ENCODE results near the gene CCDC175. TPM values are rescaled to one million over a fixed set of nuclear protein-coding genes. Genes with fewer than 3 reads are reported as not detected.

Gene CCDC175
- total RNA-seq (2013; cell fraction: nucleolus; rRNA removed), result not detected in 2 replicates
- total RNA-seq (2014; rRNA removed) (not detected in 2 replicates), total RNA-seq (2014; rRNA removed; fragmentation: Illumina TruSeq; extraction: Trizol) (not detected in 2 replicates), total RNA-seq (2021) (not detected in 2 replicates), polyA plus RNA-seq (2011; rRNA removed) (not detected in 2 replicates), polyA plus RNA-seq (2014; fragmentation: Illumina TruSeq; extraction: Trizol) (not detected in 2 replicates), polyA plus RNA-seq (2014; fragmentation: Nextera tagmentation; extraction: Ambion mirVana) (not detected), polyA plus RNA-seq (2014; rRNA removed) (not detected in 2 replicates), polyA plus RNA-seq (2016; fragmentation: Nextera tagmentation; extraction: Ambion mirVana) (not detected), polyA minus RNA-seq (2011; rRNA and poly(A)+ RNA removed) (not detected in 2 replicates), Bru-seq, nascent RNA (not detected), BruChase-seq, experiment 1, labeled RNA remaining after a 6-hour chase (not detected), BruChase-seq, experiment 2, labeled RNA remaining after a 2-hour chase (not detected)
- polyA plus RNA-seq (2011; ENCODE audit: low read depth), result not detected
- polyA plus RNA-seq (2011; cell fraction: cytosol; rRNA removed), result not detected in 2 replicates
- not detected in 2 replicates for polyA plus RNA-seq (2011; cell fraction: nucleus; rRNA removed)
- polyA plus RNA-seq (2012), result not detected in 2 replicates
- polyA minus RNA-seq (2011; cell fraction: cytosol; rRNA and poly(A)+ RNA removed), result not detected in 2 replicates
- polyA minus RNA-seq (2011; cell fraction: nucleus; rRNA and poly(A)+ RNA removed), result not detected in 2 replicates
- long read RNA-seq, experiment 1, result 0 reads
- long read RNA-seq, experiment 2, partial matches to known transcripts, result 0 of 2 reads
- long read RNA-seq, experiment 2, other reads (novel, unspliced or antisense), result 2 of 2 reads

- POLR2A ChIA-PET, result no interaction called here
- RAD21 ChIA-PET (ENCODE audit: unreplicated experiment), result interaction anchor here (0.6 to 3.1 kb wide), 10 partner anchors 12 to 132 kb away, joined by 3 to 13 read pairs (median 4); partner anchors contain the start of genes JKAMP and L3HYPDH
- intact Hi-C loops (cut with micrococcal nuclease; ENCODE audit: unreplicated experiment), result loop anchor here (1.0 to 5.0 kb wide), 4 partner anchors 70 to 548 kb away; no protein-coding TSS in a partner anchor
- WGBS (ENCODE audit: insufficient coverage, insufficient replicate concordance, low lambda C conversion rate, missing lambda C conversion rate), result 9% methylated on average over 46 of the region's 46 CpGs
- Histone ChIP-seq H3K4me3 (peak within 1 kb of the TSS; percentile 52; the same call in 1 of the 2 replicates), H4K20me1 (ENCODE audit: control insufficient read depth, insufficient read depth) (no peaks in the 10 kb centered on the region), H3K27ac (ENCODE audit: control insufficient read depth, insufficient read depth) (no peak within 1 kb of the TSS), H3K4me1 (ENCODE audit: control insufficient read depth, insufficient read depth, low read length) (no peaks in the 10 kb centered on the region; the same call in 1 of the 2 replicates), H3K9me3 (replicated peaks; ENCODE audit: control insufficient read depth, insufficient read depth, low read length) (no peaks in the 10 kb centered on the region), H3K36me3 (ENCODE audit: control insufficient read depth in 2 of 2, insufficient read depth in 2 of 2, low read length in 1 of 2) (no peaks in the 10 kb centered on the region), H3K9ac (ENCODE audit: control insufficient read depth, insufficient read depth, low read length) (no peak within 1 kb of the TSS), H3K4me2 (ENCODE audit: control insufficient read depth, insufficient read depth) (peak within 1 kb of the TSS; percentile 93), H3K79me2 (ENCODE audit: control insufficient read depth, insufficient read depth, low read length) (no peaks in the 10 kb centered on the region), H3K27me3 (replicated peaks in 1 of 2; ENCODE audit: control insufficient read depth in 2 of 2, insufficient read depth in 2 of 2, low read length in 1 of 2) (peaks cover 0 to 5% of the 10 kb centered on the region in 2 experiments; a peak in 3 of 4 replicates), H2AFZ (ENCODE audit: control insufficient read depth, low read depth, low read length) (peak within 1 kb of the TSS; percentile 78)
- DNase-seq (ENCODE audit: low read depth, low spot score), result peak; percentile 7
- BruUV-seq (replicated peaks), result no TSS peak
- ATAC-seq, result peak; percentile 99
- SMC1A ChIA-PET (ENCODE audit: uncharacterized antibody, unreplicated experiment), result interaction anchor here (0.6 to 4.1 kb wide), 13 partner anchors 66 to 608 kb away, joined by 3 to 29 read pairs (median 3); no protein-coding TSS in a partner anchor
- FAIRE-seq, result no peak
- in situ Hi-C loops (cut with MboI), result loop anchor here (5.0 kb wide), 1 partner anchor 449 kb away; no protein-coding TSS in a partner anchor
- CTCF ChIA-PET, result interaction anchor here (0.6 to 8.7 kb wide), 34 partner anchors 8 to 1075 kb away, joined by 3 to 147 read pairs (median 4); partner anchors contain the start of genes JKAMP and L3HYPDH
- TF ChIP-seq SMAD1 (IDR thresholded peaks at IDR 0.05; ENCODE audit: low read depth, partially characterized antibody) (no peak), PAX8 (IDR thresholded peaks at IDR 0.05) (no peak), MLLT1 (IDR thresholded peaks at IDR 0.05) (no peak), FOXM1 (IDR thresholded peaks at IDR 0.05; ENCODE audit: low read depth, low read length) (0 out of 2 replicates have a peak, but pooled peaks have one; percentile 16), MXI1 (IDR thresholded peaks at IDR 0.05; ENCODE audit: low read depth, low read length) (no peak), JUNB (IDR thresholded peaks at IDR 0.05) (no peak), FOXK2 (IDR thresholded peaks at IDR 0.05) (no peak), YBX1 (IDR thresholded peaks at IDR 0.05) (no peak), PAX5 (IDR thresholded peaks at IDR 0.05; ENCODE audit: borderline replicate concordance, low read depth, low read length) (no peak), ATF3 (IDR thresholded peaks at IDR 0.05; ENCODE audit: borderline replicate concordance, extremely low read depth, low read depth, low read length) (no peak), CEBPZ (IDR thresholded peaks at IDR 0.05; ENCODE audit: low read depth, low read length) (no peak), TCF12 (IDR thresholded peaks at IDR 0.05; ENCODE audit: low read depth, low read length) (no peak), SPI1 (IDR thresholded peaks at IDR 0.05; ENCODE audit: borderline replicate concordance, insufficient read depth, low read depth, low read length) (no peak), PML (IDR thresholded peaks at IDR 0.05; ENCODE audit: low read length) (no peak), POLR2A (IDR thresholded peaks at IDR 0.05; ENCODE audit: low read depth, low read length) (no peak)
Observed at GRCh38 chr14:59576332-59577294, at the start of gene CCDC175. TSS of gene CCDC175 (minus strand) at chr14:59576812. CDS start at chr14:59576775, 37 bp downstream.

All from GM12878 (cell line).